Gastrocnemius medialis (tissue), 4 donors: ENCODE data around the gene KLHL41.
"Not testable (repeated sequence)": the region's sequence is repeated elsewhere in the genome, so short reads cannot be mapped to it uniquely, and the experiment has no call there.

Experiments
- CTCF ChIP-seq, 5 experiments: fragments of 450-650 bp in 3 of 5; fragments of 200-600 bp in 2 of 5; sonication (generic) in 2 of 5; IDR thresholded peaks in 4 of 5; conservative IDR thresholded peaks in 1 of 5; 1 replicate in 4 of 5; 2 replicates in 1 of 5; pipeline ENCODE4 v1.5.1; 2016 to 2019; ENCODE audit warnings: antibody characterized with exemption in 5 of 5, mild to moderate bottlenecking in 3 of 5, moderate library complexity in 3 of 5
- POLR2A ChIP-seq, 2 donors: fragments of 450-650 bp; IDR thresholded peaks; one replicate each; pipeline ENCODE4 v1.6.1; 2017; ENCODE audit warnings: antibody characterized with exemption in 2 of 2, mild to moderate bottlenecking in 2 of 2, moderate library complexity in 2 of 2

- not testable (repeated sequence) for TF ChIP-seq CTCF (IDR thresholded peaks at IDR 0.05 in 4 of 5, conservative IDR thresholded peaks at IDR 0.05 in 1 of 5)
- peak in 1 of 2 donors; percentile 27 for TF ChIP-seq POLR2A (IDR thresholded peaks at IDR 0.05)
Measured at GRCh38 chr2:169516488-169516995, 7.0 kb downstream of the KLHL41 start.
